Activated T-helper 9 cell treated with anti-CD3 and anti-CD28 coated beads, Interleukin-2, amount 50 U/mL, for 16 hours (primary cell): ENCODE data around the gene SLC25A44.
A peak's percentile ranks its signal among the peaks of the same experiment; 100 is the strongest.

ENCODE experiments used
- DNase-seq: peaks from one replicate; pipeline ENCODE4 v3.0.0-alpha.2; 2020; ENCODE audit warnings: low read depth

SLC25A44 gene

DNA sequence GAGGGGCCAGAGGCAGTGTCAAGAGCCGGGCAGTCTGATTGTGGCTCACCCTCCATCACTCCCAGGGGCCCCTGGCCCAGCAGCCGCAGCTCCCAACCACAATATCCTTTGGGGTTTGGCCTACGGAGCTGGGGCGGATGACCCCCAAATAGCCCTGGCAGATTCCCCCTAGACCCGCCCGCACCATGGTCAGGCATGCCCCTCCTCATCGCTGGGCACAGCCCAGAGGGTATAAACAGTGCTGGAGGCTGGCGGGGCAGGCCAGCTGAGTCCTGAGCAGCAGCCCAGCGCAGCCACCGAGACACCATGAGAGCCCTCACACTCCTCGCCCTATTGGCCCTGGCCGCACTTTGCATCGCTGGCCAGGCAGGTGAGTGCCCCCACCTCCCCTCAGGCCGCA, 48.0 kb downstream of the SLC25A44 start, which contains the start of gene BGLAP:
BGLAP (plus strand) TSS at position 259 of the 400 bp plus-strand sequence; CDS start at position 307, 48 bp downstream.
- no peak for DNase-seq

DNA sequence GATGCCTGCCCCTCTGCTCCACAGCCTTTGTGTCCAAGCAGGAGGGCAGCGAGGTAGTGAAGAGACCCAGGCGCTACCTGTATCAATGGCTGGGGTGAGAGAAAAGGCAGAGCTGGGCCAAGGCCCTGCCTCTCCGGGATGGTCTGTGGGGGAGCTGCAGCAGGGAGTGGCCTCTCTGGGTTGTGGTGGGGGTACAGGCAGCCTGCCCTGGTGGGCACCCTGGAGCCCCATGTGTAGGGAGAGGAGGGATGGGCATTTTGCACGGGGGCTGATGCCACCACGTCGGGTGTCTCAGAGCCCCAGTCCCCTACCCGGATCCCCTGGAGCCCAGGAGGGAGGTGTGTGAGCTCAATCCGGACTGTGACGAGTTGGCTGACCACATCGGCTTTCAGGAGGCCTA, 48.8 kb downstream of the SLC25A44 start:
- DNase-seq, result no peak

DNA sequence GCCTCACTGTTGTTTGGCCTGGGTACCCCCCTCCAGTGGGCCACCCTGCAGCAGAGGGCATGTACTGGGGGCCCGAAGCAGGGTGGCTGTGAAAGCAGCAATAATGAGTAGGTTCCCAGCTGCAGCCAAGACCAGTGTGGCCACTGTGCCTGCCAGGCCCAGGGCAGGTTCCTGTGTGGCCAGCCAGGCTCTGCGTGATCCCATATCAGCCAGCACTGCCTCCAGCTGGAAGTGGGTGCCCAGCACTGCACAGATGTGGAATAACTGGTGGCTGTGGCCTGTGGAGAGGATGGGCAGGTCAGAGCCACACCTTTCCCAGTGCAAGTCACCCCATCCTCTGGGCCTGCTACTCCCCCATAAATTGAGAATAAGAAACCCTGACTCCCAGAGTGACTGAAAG, 50.2 kb downstream of the SLC25A44 start:
- no peak for DNase-seq

DNA sequence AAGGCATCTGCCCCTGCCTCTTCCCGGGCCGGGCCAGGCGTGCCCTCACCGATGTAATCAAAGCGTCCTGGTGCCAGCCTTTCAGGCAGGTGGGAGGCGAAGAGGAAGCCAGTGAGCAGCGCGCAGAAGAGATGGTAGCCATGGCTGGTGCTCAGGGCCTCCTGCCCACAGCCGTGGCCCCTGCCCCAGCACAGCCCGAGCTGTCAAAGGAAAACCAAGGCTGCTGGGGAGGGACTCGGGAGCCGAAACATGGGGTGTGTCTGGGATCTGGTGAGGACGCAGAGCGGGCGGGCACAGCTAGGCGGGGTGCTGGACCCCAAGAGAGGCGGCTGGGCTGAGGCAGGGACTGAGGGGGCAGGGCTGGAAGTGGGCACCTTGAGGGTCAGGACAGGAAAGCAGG, 50.8 kb downstream of the SLC25A44 start:
- no peak for DNase-seq

DNA sequence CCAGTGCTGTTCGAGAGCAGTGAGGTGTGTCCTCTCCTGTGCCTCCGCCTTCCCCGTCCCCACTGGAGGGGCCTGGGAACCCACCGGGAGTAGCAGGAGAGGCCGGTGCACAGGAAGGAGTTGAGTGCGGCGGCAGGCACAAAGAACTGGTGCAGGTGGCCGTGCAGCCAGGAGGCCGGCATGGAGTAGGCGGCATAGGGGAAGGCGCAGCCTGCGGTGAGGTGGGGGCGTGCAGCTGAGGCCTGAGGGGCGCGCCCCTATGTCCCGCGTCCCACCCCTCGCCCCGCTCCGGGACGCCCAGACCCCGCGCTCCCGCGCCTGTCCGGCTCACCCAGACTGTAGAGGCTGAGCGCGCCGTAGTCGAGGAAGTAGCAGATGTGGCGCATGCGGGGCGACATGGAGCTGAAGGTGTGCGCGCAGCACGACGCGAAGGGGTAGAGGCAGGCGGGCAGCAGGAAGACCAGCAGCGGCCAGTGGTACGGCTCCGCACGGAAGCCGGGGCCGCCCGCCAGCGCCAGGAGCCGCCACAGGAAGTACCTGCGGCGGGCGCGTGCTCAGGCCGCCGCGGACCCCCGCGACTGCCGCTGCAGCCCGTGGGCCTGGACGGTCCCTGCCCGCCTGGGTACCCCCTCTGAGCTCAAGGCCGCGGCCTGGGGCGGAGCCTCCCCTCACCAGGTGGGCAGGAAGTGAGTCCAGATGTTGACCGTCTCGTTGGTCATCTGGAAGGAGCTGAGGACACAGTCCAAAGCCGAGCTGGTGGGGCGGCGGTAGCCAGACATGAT, 51.7 kb downstream of the SLC25A44 start:
- peak; percentile 15 for DNase-seq

DNA sequence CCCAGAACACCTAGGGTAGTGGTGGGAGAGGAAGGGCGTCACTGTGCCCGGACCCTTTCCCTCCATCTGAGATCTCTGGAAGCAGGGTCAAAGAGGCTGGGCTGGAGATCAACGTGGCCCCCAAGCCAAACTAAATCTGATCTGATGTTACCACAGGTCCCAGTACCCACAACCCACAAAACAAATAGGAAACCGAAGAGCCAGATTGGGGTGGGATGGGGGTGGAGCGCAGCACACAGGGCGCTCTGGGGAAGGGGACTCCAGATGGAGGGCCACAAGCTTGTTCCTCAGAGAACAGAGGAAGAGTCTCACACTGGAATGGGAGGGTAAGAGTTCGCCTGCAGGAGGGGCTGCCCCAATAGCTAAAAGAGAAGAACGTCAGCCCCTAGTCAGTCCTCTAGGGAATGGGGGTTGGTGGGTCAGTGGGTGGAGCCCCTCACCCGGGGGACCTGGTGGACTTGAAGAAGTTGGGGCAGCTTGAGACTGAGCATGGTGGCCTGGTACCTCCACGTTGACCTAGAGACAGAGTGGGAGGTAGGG, 52.4 kb downstream of the SLC25A44 start:
- no peak for DNase-seq

DNA sequence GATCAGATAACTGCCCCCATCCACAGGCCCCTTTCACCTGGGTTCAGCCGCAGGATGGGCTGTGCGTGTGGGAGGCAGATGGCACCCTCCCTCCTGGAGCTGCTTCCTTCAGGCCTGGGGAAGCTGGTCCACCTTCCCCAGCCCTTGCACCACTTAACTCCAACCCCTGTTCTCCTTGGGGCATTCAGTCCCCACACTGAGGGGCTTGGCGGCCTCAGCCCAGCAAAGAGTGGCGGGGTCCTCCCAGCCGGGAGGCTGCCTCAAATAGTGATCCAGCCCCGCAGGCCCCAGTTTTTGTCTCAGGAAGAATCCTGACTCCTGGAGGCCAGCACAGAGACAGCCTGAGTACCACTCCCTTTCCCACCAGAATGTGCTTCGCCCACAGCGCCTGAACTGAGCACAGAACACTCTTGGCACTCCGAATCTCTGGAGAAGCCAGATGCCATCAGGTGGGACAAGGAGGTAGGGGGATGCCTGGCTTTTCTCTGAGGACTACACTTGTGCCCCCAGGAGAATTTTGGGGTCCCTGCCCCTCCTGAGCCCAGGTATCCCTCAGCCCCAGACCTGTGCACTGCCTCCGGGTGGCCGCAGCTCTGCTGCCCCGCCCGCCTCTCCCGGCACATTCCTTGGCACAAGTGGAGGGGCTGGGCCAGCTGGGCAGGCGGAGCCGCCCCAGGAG, 53.0 kb downstream of the SLC25A44 start:
- DNase-seq, result no peak

DNA sequence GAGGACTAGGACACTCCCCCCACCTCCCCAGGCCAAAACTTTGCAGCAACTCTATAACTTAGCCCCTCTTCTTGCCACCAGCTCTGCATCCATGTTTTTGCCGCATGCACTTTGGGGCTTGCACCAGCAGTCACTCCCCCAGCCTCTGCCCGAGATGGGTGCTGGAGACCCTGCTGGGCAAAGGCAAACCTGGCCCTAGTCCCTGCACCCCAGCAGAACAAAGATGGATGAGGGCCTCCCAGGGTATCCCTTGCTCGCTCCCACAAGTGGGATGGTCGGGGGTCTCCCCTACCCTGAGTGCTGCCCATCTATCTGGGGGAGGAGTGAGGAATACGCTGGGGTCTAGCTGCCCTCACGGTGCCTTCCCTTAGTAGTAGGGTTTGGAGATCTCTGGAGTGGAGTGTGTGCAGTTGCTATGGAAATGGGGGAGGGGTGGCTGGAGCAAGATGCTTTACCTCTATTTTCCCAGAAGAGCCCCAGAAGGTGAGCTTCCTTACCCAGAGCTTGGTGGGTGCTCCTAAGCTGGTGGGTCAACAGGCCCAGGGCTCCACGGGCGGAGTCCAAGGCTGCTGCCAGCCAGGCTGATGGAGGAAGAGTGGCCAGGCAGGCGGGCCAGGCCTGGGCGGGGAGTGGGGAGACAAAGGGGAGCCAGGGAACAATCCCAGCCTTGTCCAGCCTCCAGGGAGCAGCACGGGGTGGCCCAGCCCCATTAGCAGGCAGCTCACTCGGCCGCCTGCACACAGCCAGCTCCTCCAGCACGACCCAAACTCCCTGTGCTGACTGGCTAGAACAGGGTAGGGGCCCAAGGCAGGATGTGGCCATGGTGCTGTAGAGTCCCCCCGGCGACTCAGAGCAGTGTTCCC, 53.8 kb downstream of the SLC25A44 start, which contains the start of gene PAQR6:
PAQR6 (minus strand) TSS at position 597 of the 863 bp plus-strand sequence. CDS start 1,325 bp downstream, outside the sequence.
- DNase-seq, result no peak

DNA sequence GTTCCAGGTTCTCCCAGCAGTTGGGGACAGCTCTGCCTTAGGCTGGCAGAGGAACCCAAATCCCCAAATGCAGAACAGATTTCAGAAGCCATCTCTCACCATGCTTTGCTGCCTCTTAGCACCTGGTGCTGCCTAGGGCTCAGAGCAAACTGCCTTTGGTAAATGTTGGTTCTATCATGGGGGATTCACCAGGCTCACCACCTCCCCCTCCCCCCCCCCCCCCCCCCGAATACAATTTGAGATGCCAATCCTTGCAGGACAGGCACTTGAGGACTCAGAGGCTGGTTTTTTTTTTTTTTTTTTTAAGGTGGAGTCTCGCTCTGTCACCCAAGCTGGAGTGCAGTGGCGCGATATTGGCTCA, 54.4 kb downstream of the SLC25A44 start:
- no peak for DNase-seq

DNA sequence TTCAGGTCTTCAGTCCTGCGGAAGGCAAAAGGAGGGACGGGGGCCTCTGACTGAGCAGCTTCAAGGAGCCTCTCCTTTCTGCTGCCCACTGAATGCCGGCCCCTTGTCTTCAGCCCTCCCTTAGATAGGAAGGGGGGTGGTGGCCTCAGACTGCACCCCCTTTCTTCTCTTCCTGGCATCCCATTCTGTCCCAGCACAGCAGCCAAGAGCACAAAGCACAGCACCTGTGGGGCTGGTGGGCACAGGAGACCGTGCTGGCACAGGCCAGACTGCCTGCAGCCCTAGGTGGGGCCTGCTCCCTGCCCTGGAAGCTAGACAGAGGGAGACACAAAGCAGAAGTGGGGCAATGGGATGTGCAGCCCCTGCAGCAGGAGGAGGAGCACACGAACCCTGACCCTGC, 55.7 kb downstream of the SLC25A44 start:
- DNase-seq, result no peak

DNA sequence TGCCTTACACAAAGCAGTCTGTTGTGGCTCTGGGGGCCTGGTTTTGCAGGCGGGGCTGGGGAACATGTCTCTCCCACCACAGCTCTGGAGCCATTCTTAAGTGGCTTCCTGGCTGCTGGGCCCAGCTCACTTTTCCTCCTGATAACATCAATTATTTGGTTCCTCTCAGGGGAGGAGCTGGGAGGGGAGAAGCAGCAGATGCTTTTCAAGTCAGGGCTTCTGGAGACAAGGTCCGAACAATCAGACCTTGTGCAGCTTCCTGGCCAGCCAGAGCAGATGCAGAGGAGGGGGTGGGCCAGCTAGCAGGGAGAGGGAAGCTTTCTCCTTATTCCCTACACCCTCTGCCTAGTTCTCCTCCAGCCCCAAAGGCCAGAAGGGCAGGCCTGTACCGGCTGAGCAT, 57.6 kb downstream of the SLC25A44 start:
- no peak for DNase-seq

DNA sequence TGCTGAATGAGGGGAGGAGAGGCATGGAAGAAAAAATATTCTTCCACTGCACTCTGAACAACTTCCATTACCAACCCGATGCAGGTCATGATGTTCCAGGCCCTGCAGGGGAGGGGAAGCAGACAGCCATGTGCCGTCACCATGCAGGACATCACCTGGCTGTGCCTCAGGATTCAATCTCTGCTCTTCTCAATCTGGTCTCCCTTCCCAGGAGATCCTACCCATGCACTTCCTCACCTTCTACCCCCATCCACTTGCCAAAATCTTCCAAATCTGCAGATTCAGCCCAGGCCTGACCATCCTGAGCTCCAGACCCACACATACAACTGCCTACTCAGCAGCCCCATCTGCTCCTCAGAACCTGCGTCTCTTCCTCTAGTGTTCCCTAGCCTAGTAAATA, 59.7 kb downstream of the SLC25A44 start:
- DNase-seq, result no peak

DNA sequence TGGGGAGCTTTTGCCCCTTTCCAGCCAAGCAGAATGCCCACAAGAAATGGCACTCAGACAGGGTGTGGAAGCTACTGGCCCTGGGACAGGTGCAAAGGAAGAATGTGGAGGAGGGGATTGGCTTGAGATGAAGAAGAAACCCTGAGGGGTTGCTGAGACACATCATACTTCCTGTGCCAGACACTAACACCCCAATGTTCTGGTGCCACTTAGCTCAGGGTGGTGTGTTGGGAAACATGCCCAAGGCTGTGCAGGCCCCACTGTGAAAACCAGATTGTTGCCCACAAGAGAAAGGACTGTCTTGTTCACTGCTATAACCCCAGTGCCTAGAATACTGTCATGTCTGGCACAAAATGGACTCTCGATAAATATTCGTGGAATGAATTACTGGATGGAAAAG, 63.8 kb downstream of the SLC25A44 start:
- DNase-seq, result no peak

DNA sequence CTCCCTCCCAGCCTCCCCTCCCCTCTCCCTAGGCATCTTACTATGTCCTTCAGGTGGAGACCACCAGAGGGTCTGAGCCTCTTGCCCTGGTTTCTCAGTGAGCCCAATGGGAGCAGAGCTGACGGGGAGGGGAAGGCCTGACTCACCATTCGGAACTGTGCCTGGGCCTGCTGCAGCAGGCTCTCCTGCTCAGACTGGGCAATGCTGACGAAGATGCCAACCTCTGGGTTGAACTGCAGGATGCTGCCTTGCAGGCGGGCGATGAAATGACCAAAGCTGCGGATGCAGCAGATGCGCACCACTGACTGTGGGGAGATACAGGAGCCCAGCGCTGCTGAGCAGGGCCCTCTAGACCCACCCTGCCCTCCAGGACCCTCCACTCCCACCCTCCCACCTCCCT, 65.0 kb downstream of the SLC25A44 start:
- DNase-seq, result no peak

DNA sequence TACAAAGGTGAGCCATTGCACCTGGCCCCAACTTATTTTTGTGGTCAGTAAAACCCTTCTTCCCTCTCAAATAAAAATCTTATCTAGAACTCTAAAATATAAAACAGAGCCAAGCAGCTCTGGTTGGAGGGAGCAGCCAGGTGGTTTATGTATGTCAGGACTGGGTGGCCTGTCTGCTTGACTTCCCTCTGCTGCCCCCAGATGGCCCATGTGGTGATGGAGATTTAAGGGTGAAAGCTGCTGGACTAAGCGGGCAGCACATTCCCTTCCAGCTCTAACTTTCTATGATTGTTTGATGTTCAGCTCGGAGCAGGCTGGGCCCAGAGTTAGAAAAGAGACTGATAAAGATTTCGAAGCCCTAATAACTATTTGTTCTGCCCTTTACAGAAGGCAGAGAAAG, 65.9 kb downstream of the SLC25A44 start:
- DNase-seq, result no peak

DNA sequence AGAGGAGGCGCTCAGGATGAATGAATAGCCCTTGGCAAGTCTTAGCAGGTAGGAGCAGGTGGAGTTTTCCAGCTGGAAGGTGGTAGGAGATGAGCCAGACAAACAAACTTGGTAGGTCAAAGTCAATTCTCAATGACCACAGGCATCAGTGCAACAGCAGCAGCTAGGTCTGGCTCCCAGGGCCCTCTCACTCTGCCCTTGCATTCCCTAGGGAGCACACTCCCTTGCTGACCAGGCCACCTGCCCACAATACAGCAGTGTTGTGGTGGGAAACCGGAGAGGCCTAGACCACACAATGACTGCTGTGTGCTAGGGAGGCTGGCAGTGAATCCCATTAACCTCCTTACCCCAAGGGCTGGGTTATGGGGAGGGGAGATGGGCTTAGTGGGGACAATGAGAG, 67.0 kb downstream of the SLC25A44 start:
- no peak for DNase-seq
